IMR-90 (cell line): ENCODE measurements around the gene RXFP2. TPM values are rescaled to one million over a fixed set of nuclear protein-coding genes. Genes with fewer than 3 reads are reported as not detected.

Experiments used
- ATAC-seq: fragments of 200-7000 bp; cut with Tn5 transposase; 2 replicates; pipeline ENCODE4 v1.9.1; 2020; ENCODE audit warnings: low read depth, mild to moderate bottlenecking, moderate library complexity
- BruUV-seq: library from RNA; stranded (reverse); fragments of 400-500 nt; replicated peaks from 2 replicates; lab custom pipeline; 2021; lab: Mats Ljungman, UMichigan
- CTCF ChIA-PET: fragments of 300-600 bp; formaldehyde crosslinking; extraction: SDS; loops from one replicate; lab custom pipeline; 2021; ENCODE audit warnings: antibody characterized with exemption; lab: Yijun Ruan, JAX
- POLR2A ChIA-PET: fragments of 300-600 bp; sonication (Branson Sonifier 250); formaldehyde crosslinking; loops from one replicate; lab custom pipeline; 2022; ENCODE audit warnings: antibody characterized with exemption; ENCODE audit not compliant: unreplicated experiment; lab: Charles Lee
- DNase-seq: peaks from one replicate; pipeline ENCODE4 v3.0.0; 2013
- H2AFZ ChIP-seq: replicated peaks from 2 replicates; pipeline ENCODE3; 2013; ENCODE audit warnings: low read length, mild to moderate bottlenecking; ENCODE audit not compliant: poor library complexity
- H2AK5ac ChIP-seq: 2 replicates; pipeline ENCODE4 v1.6.1; 2013; ENCODE audit warnings: low read depth, low read length, inconsistent platforms
- H2AK9ac ChIP-seq: replicated peaks from 2 replicates; pipeline ENCODE3; 2013; ENCODE audit warnings: mild to moderate bottlenecking, low read depth, low read length, moderate library complexity; ENCODE audit not compliant: poor library complexity
- H2BK120ac ChIP-seq: 2 replicates; pipeline ENCODE4 v1.6.1; 2013; ENCODE audit warnings: low read depth, low read length, inconsistent platforms
- H2BK15ac ChIP-seq: 3 replicates; pipeline ENCODE4 v1.6.1; 2013; ENCODE audit warnings: low read depth, low read length, inconsistent platforms
- H2BK20ac ChIP-seq: 2 replicates; pipeline ENCODE4 v1.6.1; 2013; ENCODE audit warnings: low read depth, mild to moderate bottlenecking, inconsistent platforms, low read length, moderate library complexity
- H2BK5ac ChIP-seq: 2 replicates; pipeline ENCODE4 v1.6.1; 2013; ENCODE audit warnings: mild to moderate bottlenecking, low read depth, low read length, inconsistent platforms; ENCODE audit not compliant: poor library complexity, severe bottlenecking
- H3K14ac ChIP-seq: replicated peaks from 2 replicates; pipeline ENCODE4 v1.6.1; 2013; ENCODE audit warnings: low read depth, low read length, inconsistent platforms
- H3K18ac ChIP-seq: 2 replicates; pipeline ENCODE4 v1.6.1; 2013; ENCODE audit warnings: low read depth, low read length, control low read depth
- H3K23ac ChIP-seq: 2 replicates; pipeline ENCODE4 v1.6.1; 2013; ENCODE audit warnings: low read depth, low read length, inconsistent platforms
- H3K27ac ChIP-seq: 2 replicates; pipeline ENCODE4 v1.5.1; 2013; ENCODE audit warnings: mild to moderate bottlenecking, control low read depth, low read length; ENCODE audit not compliant: insufficient read depth
- H3K27me3 ChIP-seq: 2 replicates; pipeline ENCODE4 v1.6.1; 2013; ENCODE audit warnings: low read length; ENCODE audit not compliant: control insufficient read depth, insufficient read depth
- H3K36me3 ChIP-seq: 2 replicates; pipeline ENCODE4 v1.6.1; 2013; ENCODE audit warnings: low read length, mixed read lengths; ENCODE audit not compliant: control insufficient read depth, insufficient read depth
- H3K4ac ChIP-seq: 2 replicates; pipeline ENCODE4 v1.6.1; 2013; ENCODE audit warnings: low read depth, low read length, inconsistent platforms
- H3K4me1 ChIP-seq: 2 replicates; pipeline ENCODE4 v1.6.1; 2013; ENCODE audit warnings: low read length, mixed read lengths; ENCODE audit not compliant: control insufficient read depth, insufficient read depth
- H3K4me2 ChIP-seq: 2 replicates; pipeline ENCODE4 v1.6.1; 2013; ENCODE audit warnings: low read depth, mild to moderate bottlenecking, control low read depth, low read length, moderate library complexity
- H3K4me3 ChIP-seq: 2 replicates; pipeline ENCODE4 v1.5.1; 2013; ENCODE audit warnings: low read depth, mild to moderate bottlenecking, control low read depth, low read length, moderate library complexity; ENCODE audit not compliant: insufficient read depth
- H3K56ac ChIP-seq: 2 replicates; pipeline ENCODE4 v1.6.1; 2013; ENCODE audit warnings: low read length, inconsistent platforms; ENCODE audit not compliant: insufficient read depth; ENCODE audit errors: extremely low read depth
- H3K79me1 ChIP-seq, 2 experiments: 2 replicates each; pipeline ENCODE4 v1.6.1; 2013; ENCODE audit warnings: low read length in 2 of 2, inconsistent platforms in 1 of 2, low read depth in 1 of 2
- H3K9ac ChIP-seq: 2 replicates; pipeline ENCODE4 v1.6.1; 2013; ENCODE audit warnings: low read depth, low read length, control low read depth
- H3K9me1 ChIP-seq: 2 replicates; pipeline ENCODE4 v1.6.1; 2013; ENCODE audit warnings: low read length, inconsistent platforms; ENCODE audit not compliant: insufficient read depth
- H3K9me3 ChIP-seq: 2 replicates; pipeline ENCODE4 v1.6.1; 2013; ENCODE audit warnings: low read length; ENCODE audit not compliant: control insufficient read depth, insufficient read depth
- H4K20me1 ChIP-seq: 2 replicates; pipeline ENCODE4 v1.6.1; 2013; ENCODE audit warnings: low read length, inconsistent platforms; ENCODE audit not compliant: insufficient read depth
- H4K5ac ChIP-seq: 2 replicates; pipeline ENCODE4 v1.6.1; 2013; ENCODE audit warnings: mild to moderate bottlenecking, low read depth, low read length, control low read depth
- H4K8ac ChIP-seq, 2 experiments: 2 replicates each; pipeline ENCODE4 v1.6.1; 2013; ENCODE audit warnings: low read depth in 2 of 2, low read length in 2 of 2, control low read depth in 1 of 2, inconsistent platforms in 1 of 2
- H4K91ac ChIP-seq: 2 replicates; pipeline ENCODE4 v1.6.1; 2013; ENCODE audit warnings: low read depth, low read length, inconsistent platforms; ENCODE audit not compliant: insufficient read depth
- BHLHE40 ChIP-seq: fragments of 150-350 bp; IDR thresholded peaks from 2 replicates; pipeline ENCODE4 v1.6.1; 2016; ENCODE audit warnings: mild to moderate bottlenecking, low read depth, low read length
- CEBPB ChIP-seq: IDR thresholded peaks from 2 replicates; pipeline ENCODE4 v1.6.1; 2012; ENCODE audit warnings: low read depth, low read length, improper control_type of control experiment
- CTCF ChIP-seq: conservative IDR thresholded peaks from 2 replicates; pipeline ENCODE4 v1.5.1; 2012; ENCODE audit warnings: mild to moderate bottlenecking, low read depth, low read length, improper control_type of control experiment
- ELK1 ChIP-seq: fragments of 150-350 bp; IDR thresholded peaks from 2 replicates; pipeline ENCODE4 v1.6.1; 2016; ENCODE audit warnings: low read depth, mild to moderate bottlenecking, low read length, moderate library complexity, borderline replicate concordance
- FOS ChIP-seq: fragments of 150-350 bp; IDR thresholded peaks from 2 replicates; pipeline ENCODE4 v1.6.1; 2016; ENCODE audit warnings: low read depth, low read length
- MXI1 ChIP-seq: IDR thresholded peaks from 2 replicates; pipeline ENCODE4 v1.6.1; 2012; ENCODE audit warnings: low read depth, mild to moderate bottlenecking, low read length, moderate library complexity, borderline replicate concordance
- NFE2L2 ChIP-seq: fragments of 150-350 bp; IDR thresholded peaks from 2 replicates; pipeline ENCODE4 v1.6.1; 2016; ENCODE audit warnings: low read depth, mild to moderate bottlenecking, low read length
- POLR2A ChIP-seq: IDR thresholded peaks from 2 replicates; pipeline ENCODE4 v1.6.1; 2012; ENCODE audit warnings: mild to moderate bottlenecking, low read depth, low read length
- RAD21 ChIP-seq: IDR thresholded peaks from 2 replicates; pipeline ENCODE4 v1.6.1; 2012; ENCODE audit warnings: low read length, improper control_type of control experiment
- RFX5 ChIP-seq: IDR thresholded peaks from 2 replicates; pipeline ENCODE4 v1.8.0; 2012; ENCODE audit warnings: low read depth, mild to moderate bottlenecking, low read length, moderate library complexity
- SMC3 ChIP-seq: fragments of 150-350 bp; IDR thresholded peaks from 2 replicates; pipeline ENCODE4 v1.6.1; 2016; ENCODE audit warnings: low read depth, mild to moderate bottlenecking, antibody characterized with exemption, low read length, moderate library complexity
- USF2 ChIP-seq: fragments of 150-350 bp; IDR thresholded peaks from 2 replicates; pipeline ENCODE4 v1.6.1; 2017; ENCODE audit warnings: mild to moderate bottlenecking, antibody characterized with exemption, low read length, low read depth
- WGBS, 2 experiments: methylation state at CpG; one replicate each; pipeline versions ENCODE4 v1.1.5 to v1.1.7; 2013; ENCODE audit warnings: missing lambda C conversion rate in 2 of 2; ENCODE audit not compliant: insufficient read length in 1 of 2; ENCODE audit errors: extremely low coverage in 2 of 2; 5-methylcytosine and 5-hydroxymethylcytosine counted together
- dilution Hi-C: fragments of 300-500 bp; cut with HindIII; formaldehyde crosslinking; loops from one replicate; pipeline ENCODE4 v1.14.3; 2018; ENCODE audit warnings: low sequenced_read_pairs; ENCODE audit not compliant: unreplicated experiment
- in situ Hi-C: fragments of 300-500 bp; cut with MboI; formaldehyde crosslinking; loops from 3 replicates; pipeline ENCODE4 v1.14.3; 2019; ENCODE audit warnings: low sequenced_read_pairs, inconsistent platforms, mixed read lengths
- intact Hi-C: fragments of 100-400 bp; cut with micrococcal nuclease; formaldehyde crosslinking; loops from 2 replicates; pipeline ENCODE4 v1.10.0; 2022
- polyA plus RNA-seq, 3 experiments: library from polyadenylated mRNA; depleted of rRNA; stranded (reverse); fragments of >200 nt; gene quantifications; 2 replicates each; pipeline ENCODE4 v1.2.3, GENCODE V29; 2012; ENCODE audit warnings: low replicate concordance in 1 of 3
- total RNA-seq: library from RNA; depleted of rRNA; stranded (reverse); fragments of >200 nt; gene quantifications from 2 replicates; pipeline ENCODE4 v1.2.3, GENCODE V29; 2012

The RXFP2 gene
- total and polyA plus RNA-seq, 2 of the 4 experiments (the other 2 are of a cell fraction), result not detected

- no peak for DNase-seq
- H4K20me1 ChIP-seq, result no peaks in the 10 kb centered on the region
- H4K5ac ChIP-seq, result no peak overlapping the region
- no peak overlapping the region for H2BK20ac ChIP-seq
- TF ChIP-seq MXI1, result no peak
- no peak for TF ChIP-seq SMC3
- TF ChIP-seq RFX5, result no peak
- no peak for TF ChIP-seq CTCF
- TF ChIP-seq POLR2A, result no peak
- no peak for TF ChIP-seq BHLHE40
- no peak for TF ChIP-seq FOS
- TF ChIP-seq ELK1, result no peak
- TF ChIP-seq CEBPB, result no peak
- no peak for TF ChIP-seq USF2
- TF ChIP-seq NFE2L2, result no peak
- no peak for TF ChIP-seq RAD21
- no peaks in the 10 kb centered on the region; the same call in 1 of the 2 replicates for H3K9me1 ChIP-seq
- dilution Hi-C loops, result no loop called here
- no peak overlapping the region for H4K8ac ChIP-seq
- H3K79me1 ChIP-seq, result no peaks in the 10 kb centered on the region
- H2AK9ac ChIP-seq, result no peak overlapping the region
- H3K27ac ChIP-seq, result no peak overlapping the region
- H3K4me2 ChIP-seq, result no peak overlapping the region
- CTCF ChIA-PET, result no interaction called here
- no peak overlapping the region for H3K4me3 ChIP-seq
- no peak overlapping the region for H2AFZ ChIP-seq
- H3K9ac ChIP-seq, result no peak overlapping the region
- H3K9me3 ChIP-seq, result no peaks in the 10 kb centered on the region
- H2BK5ac ChIP-seq, result no peak overlapping the region
- 76% methylated on average over 5 of the region's 7 CpGs; no CpG with 5 or more reads in 1 of the 2 experiments for WGBS, 2 experiments
- no peak overlapping the region for H3K56ac ChIP-seq
- in situ Hi-C loops, result no loop called here
- H4K91ac ChIP-seq, result no peak overlapping the region
- no peak for ATAC-seq
- H3K18ac ChIP-seq, result no peak overlapping the region
- H2AK5ac ChIP-seq, result no peak overlapping the region
- H3K23ac ChIP-seq, result no peak overlapping the region
- no peak overlapping the region for H3K14ac ChIP-seq
- intact Hi-C loops, result no loop called here
- H3K36me3 ChIP-seq, result no peaks in the 10 kb centered on the region
- no peak overlapping the region for H2BK15ac ChIP-seq
- H3K27me3 ChIP-seq, result peaks cover 1% of the 10 kb centered on the region; the same call in 1 of the 2 replicates
- no TSS peak for BruUV-seq
- no peaks in the 10 kb centered on the region for H3K4me1 ChIP-seq
- POLR2A ChIA-PET, result no interaction called here
- no peak overlapping the region for H2BK120ac ChIP-seq
- H3K4ac ChIP-seq, result no peak overlapping the region
Observed at GRCh38 chr13:31786011-31786410, 46.7 kb downstream of the RXFP2 start.
